Transverse colon (tissue), 4 donors: ENCODE data around the gene CDC42BPB. TPM values are rescaled to one million over a fixed set of nuclear protein-coding genes. Genes with fewer than 3 reads are reported as not detected.

Source experiments
- DNase-seq: peaks from one replicate; pipeline ENCODE4 v3.0.0-alpha.2; 2019
- H3K27ac ChIP-seq, 4 donors: fragments of 200-600 bp; sonication (generic); 2 replicates each; pipeline ENCODE4 v1.5.1; 2016 to 2018; ENCODE audit warnings: inconsistent platforms in 4 of 4
- H3K27me3 ChIP-seq: fragments of 200-600 bp; sonication (generic); 2 replicates; pipeline ENCODE4 v1.5.1; 2017; ENCODE audit warnings: inconsistent platforms
- H3K36me3 ChIP-seq, 4 donors: fragments of 200-600 bp; sonication (generic); 2 replicates each; pipeline ENCODE4 v1.5.1; 2017 to 2019; ENCODE audit warnings: inconsistent platforms in 4 of 4
- H3K4me1 ChIP-seq, 4 donors: fragments of 200-600 bp; sonication (generic); 2 replicates each; pipeline ENCODE4 v1.5.1; 2017 to 2020; ENCODE audit warnings: inconsistent platforms in 4 of 4
- H3K4me3 ChIP-seq, 4 donors: fragments of 200-600 bp; sonication (generic); 1 replicate in 1 of 4; 2 replicates in 3 of 4; pipeline versions ENCODE4 v1.5.1 to v1.6.1; 2017 to 2019; ENCODE audit warnings: inconsistent platforms in 4 of 4
- H3K9me3 ChIP-seq, 2 donors: fragments of 200-600 bp; sonication (generic); 2 replicates each; pipeline ENCODE4 v1.5.1; 2017 to 2019; ENCODE audit warnings: inconsistent platforms in 2 of 2
- CTCF ChIP-seq, 5 experiments: fragments of 200-600 bp in 3 of 5; fragments of 450-650 bp in 2 of 5; sonication (generic) in 3 of 5; IDR thresholded peaks; 1 replicate in 2 of 5; 2 replicates in 3 of 5; pipeline ENCODE4 v1.5.1; 2016 to 2017; ENCODE audit warnings: antibody characterized with exemption in 5 of 5, inconsistent platforms in 3 of 5, mild to moderate bottlenecking in 2 of 5, moderate library complexity in 1 of 5
- EP300 ChIP-seq: sonication (generic); formaldehyde crosslinking; IDR thresholded peaks from one replicate; pipeline ENCODE4 v1.6.1; 2017; ENCODE audit warnings: antibody characterized with exemption, low read depth
- POLR2A ChIP-seq: fragments of 450-650 bp; IDR thresholded peaks from one replicate; pipeline ENCODE4 v1.6.1; 2016; ENCODE audit warnings: antibody characterized with exemption, mild to moderate bottlenecking, moderate library complexity
- POLR2AphosphoS5 ChIP-seq, 3 donors: sonication (generic); formaldehyde crosslinking; IDR thresholded peaks; one replicate each; pipeline ENCODE4 v1.6.1; 2016; ENCODE audit warnings: antibody characterized with exemption in 3 of 3
- WGBS, 2 donors: methylation state at CpG; one replicate each; pipeline ENCODE4 v1.1.5; 2018; ENCODE audit warnings: low coverage in 1 of 2; 5-methylcytosine and 5-hydroxymethylcytosine counted together
- in situ Hi-C, 4 donors: fragments of 200-750 bp; cut with MboI; loops; one replicate each; pipeline versions ENCODE4 v1.15.0 to v1.15.1; 2017; ENCODE audit warnings: low sequenced_read_pairs in 3 of 4, low pct_ligation_motif_present in 1 of 4, low pct_unique_long_range_greater_than_20kb in 1 of 4
- intact Hi-C: fragments of 100-400 bp; cut with DNase I; formaldehyde crosslinking; loops from one replicate; pipeline ENCODE4 v1.15.1; 2023; ENCODE audit warnings: low total_unique reads
- total RNA-seq, 4 donors: library from RNA; depleted of rRNA; stranded (reverse); fragments of >200 nt; gene quantifications; one replicate each; pipeline ENCODE4 v1.1.0, GENCODE V29; 2016

The CDC42BPB gene
- total RNA-seq, 4 donors from 2014 or later: 109 to 160 (median 123) TPM

GRCh38 chr14:102985665-102986064 is 71.7 kb downstream of the CDC42BPB start:
- TF ChIP-seq CTCF (IDR thresholded peaks at IDR 0.05): no peak
- TF ChIP-seq POLR2AphosphoS5 (IDR thresholded peaks at IDR 0.05): no peak
- TF ChIP-seq EP300: no peak
- no peak for TF ChIP-seq POLR2A
- Histone ChIP-seq H3K9me3 (peaks cover 10 to 14% of the 10 kb centered on the region in 2 donors), H3K27ac (no peak overlapping the region), H3K27me3 (no peaks in the 10 kb centered on the region), H3K4me3 (no peak overlapping the region), H3K4me1 (no peaks in the 10 kb centered on the region), H3K36me3 (peaks cover 0 to 21% (median 9%) of the 10 kb centered on the region in 4 donors)
- no peak for DNase-seq
- 79 to 80% methylated on average over 1 to 10 of the region's 10 CpGs for WGBS, 2 donors
- in situ Hi-C loops (no loop called here), intact Hi-C loops (no loop called here)

- no peak for DNase-seq
- H3K4me1 ChIP-seq: no peaks in the 10 kb centered on the region
- 92 to 100% methylated on average over 1 to 16 of the region's 19 CpGs for WGBS, 2 donors
- in situ Hi-C loops: no loop called here
- intact Hi-C loops: no loop called here
- H3K27me3 ChIP-seq: no peaks in the 10 kb centered on the region
- no peak overlapping the region for H3K27ac ChIP-seq
- no peak overlapping the region for H3K4me3 ChIP-seq
- peaks cover 10 to 14% of the 10 kb centered on the region in 2 donors for H3K9me3 ChIP-seq
- H3K36me3 ChIP-seq: peaks cover 0 to 30% (median 14%) of the 10 kb centered on the region in 4 donors
- TF ChIP-seq POLR2AphosphoS5 (IDR thresholded peaks at IDR 0.05) (no peak), POLR2A (no peak), EP300 (no peak), CTCF (IDR thresholded peaks at IDR 0.05) (no peak)
Observed at GRCh38 chr14:102984336-102985102, 72.8 kb downstream of the CDC42BPB start.

GRCh38 chr14:102983496-102983895 is 73.9 kb downstream of the CDC42BPB start:
- no peak for DNase-seq
- intact Hi-C loops (no loop called here), in situ Hi-C loops (no loop called here)
- Histone ChIP-seq H3K4me1 (no peaks in the 10 kb centered on the region), H3K36me3 (peaks cover 0 to 37% (median 18%) of the 10 kb centered on the region in 4 donors), H3K27me3 (no peaks in the 10 kb centered on the region), H3K4me3 (no peak overlapping the region), H3K9me3 (peaks cover 8 to 9% of the 10 kb centered on the region in 2 donors), H3K27ac (no peak overlapping the region)
- WGBS, 2 donors: 50 to 95% methylated on average over 1 to 14 of the region's 14 CpGs
- TF ChIP-seq POLR2A (no peak), POLR2AphosphoS5 (IDR thresholded peaks at IDR 0.05) (no peak), CTCF (IDR thresholded peaks at IDR 0.05) (no peak), EP300 (no peak)

GRCh38 chr14:102982852-102983470 is 74.4 kb downstream of the CDC42BPB start:
- no peaks in the 10 kb centered on the region for H3K27me3 ChIP-seq
- in situ Hi-C loops (no loop called here), intact Hi-C loops (no loop called here)
- DNase-seq: no peak
- no peak overlapping the region for H3K4me3 ChIP-seq
- H3K4me1 ChIP-seq: no peaks in the 10 kb centered on the region
- H3K36me3 ChIP-seq: peaks cover 0 to 38% (median 18%) of the 10 kb centered on the region in 4 donors
- WGBS, 2 donors: 90 to 97% methylated on average over 5 to 15 of the region's 15 CpGs
- H3K9me3 ChIP-seq: peaks cover 3 to 4% of the 10 kb centered on the region in 2 donors
- TF ChIP-seq POLR2A: no peak
- no peak overlapping the region for H3K27ac ChIP-seq
